Muscle of back (tissue), 11 donors: ENCODE measurements around the gene RFX4. TPM values are rescaled to one million over a fixed set of nuclear protein-coding genes. Genes with fewer than 3 reads are reported as not detected.
"Not testable (repeated sequence)": the region's sequence is repeated elsewhere in the genome, so short reads cannot be mapped to it uniquely, and the experiment has no call there.

Source experiments
- DNase-seq, 3 donors: peaks; one replicate each; pipeline versions ENCODE4 v3.0.0 to v3.0.0-alpha.2; 2013
- polyA plus RNA-seq, 10 donors: library from polyadenylated mRNA; unstranded; fragments of 120-200 nt; gene quantifications; one replicate each; pipeline ENCODE4 v1.2.1, GENCODE V29; 2013; ENCODE audit not compliant: insufficient read length in 10 of 10

Gene RFX4
- polyA plus RNA-seq, 10 donors, result 0.05 to 0.39 (median 0.14) TPM; not detected in 2

DNA sequence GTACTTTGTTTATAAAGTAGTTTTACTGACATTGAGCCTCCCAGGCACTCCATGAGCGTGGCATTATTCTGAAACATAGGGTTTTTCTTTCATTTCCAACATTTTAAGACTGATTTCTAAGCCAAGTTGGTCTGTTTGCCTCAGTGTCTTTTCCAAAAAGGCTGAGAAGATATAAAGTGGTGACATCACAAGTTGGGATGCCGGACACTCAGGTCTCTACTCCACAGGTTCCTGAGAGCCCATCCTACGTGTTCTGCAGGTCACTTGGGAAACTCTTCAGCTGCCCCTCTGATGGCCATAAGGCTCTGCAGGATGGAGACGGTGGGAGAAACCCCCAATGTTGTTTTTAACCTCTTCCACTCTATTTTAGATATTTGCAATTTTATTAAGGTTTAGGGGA lies 6.0 kb downstream of the RFX4 start:
- no peak for DNase-seq

DNA sequence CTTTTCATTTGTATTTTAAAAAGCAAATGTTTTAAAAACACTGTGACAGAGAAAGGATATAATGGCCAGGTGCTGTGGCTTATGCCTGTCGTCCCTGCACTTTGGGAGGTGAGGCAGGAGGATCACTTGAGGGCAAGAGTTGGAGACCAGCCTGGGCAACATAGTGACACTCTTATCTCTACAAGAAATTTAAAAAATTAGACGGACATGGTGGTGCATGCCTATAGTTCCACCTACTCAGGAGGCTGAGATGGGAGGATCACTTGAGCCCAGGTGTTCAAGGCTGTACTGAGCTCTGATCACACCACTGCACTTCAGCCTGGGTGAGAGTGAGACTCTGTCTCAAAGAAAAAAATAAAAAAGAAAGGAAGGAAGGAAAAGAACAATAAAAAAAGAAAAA lies 7.8 kb downstream of the RFX4 start:
- no peak for DNase-seq

DNA sequence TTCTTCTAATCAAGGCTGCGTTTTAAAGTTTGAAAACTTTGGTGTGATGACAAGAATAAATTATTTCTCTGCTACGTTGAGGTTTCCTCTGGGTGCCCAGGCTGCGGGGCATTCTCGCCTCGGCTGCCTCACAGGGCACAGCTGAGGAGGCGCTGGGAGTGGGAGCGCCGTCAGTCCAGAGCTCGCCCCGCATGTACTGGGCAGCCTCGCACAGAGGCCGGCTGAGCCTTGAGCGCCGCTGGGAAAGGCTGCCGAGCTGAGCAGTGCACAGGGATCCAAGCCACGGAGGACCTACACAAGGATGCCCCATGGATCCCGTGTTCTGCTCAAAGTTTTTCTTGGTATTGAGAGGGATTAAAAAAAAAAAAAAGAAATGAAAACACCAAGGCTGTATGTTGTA lies 11.6 kb downstream of the RFX4 start:
- DNase-seq, result no peak

DNA sequence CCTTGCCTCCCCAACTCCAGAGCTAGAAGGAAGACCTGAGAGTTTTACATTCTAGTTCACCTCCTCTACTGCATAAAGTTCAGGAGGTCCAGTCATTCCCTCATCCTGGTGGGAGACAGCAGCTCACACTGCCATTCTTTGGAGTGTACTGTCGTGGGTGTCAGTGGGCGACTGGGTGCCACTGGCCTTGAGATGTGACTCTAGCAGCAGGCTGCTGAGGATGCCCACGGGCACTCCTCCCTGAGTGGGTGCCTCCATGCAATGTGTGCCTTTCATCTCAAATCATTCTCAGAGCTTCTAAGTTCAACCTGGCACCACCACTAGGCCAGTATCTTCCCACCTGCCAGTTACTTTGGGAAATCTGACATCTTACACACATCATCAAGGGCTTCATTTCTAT lies 12.5 kb downstream of the RFX4 start:
- no peak for DNase-seq

DNA sequence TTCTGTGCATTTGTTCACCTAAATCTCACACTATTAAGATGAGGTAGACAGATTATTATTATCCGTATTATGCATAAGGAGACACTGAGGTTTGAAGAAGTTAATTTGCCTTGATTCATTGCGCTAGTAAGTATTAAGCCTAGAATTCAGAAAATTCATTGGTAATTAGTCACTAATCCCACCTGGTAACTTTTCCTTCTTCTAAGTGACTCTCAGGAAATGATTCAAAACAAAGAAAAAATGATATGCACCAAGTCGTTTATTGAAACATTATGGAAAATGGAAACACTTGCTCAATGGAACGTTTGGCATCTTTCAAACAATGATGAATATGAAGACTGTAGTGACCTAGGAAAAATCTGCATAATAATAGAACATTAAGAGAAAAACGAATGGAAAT lies 15.2 kb downstream of the RFX4 start:
- DNase-seq, result no peak

DNA sequence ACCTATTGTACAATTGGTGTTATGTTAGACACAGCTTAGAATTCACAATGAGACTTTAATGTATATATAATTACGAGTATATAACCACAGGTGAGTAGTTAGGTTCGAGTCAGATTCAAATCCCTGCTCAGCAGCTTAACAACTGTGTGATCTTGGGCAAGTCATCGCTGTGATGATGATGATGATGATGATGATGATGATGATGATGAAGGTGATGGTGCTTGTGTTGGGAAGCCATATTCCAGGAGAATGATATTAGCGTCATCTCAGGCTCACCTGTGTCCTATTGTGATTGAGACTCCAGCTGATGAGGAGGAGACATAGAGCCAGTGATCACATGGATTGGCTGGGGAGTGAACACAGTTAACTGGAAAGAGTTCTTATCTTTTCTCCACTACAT lies 16.5 kb downstream of the RFX4 start:
- no peak for DNase-seq

DNA sequence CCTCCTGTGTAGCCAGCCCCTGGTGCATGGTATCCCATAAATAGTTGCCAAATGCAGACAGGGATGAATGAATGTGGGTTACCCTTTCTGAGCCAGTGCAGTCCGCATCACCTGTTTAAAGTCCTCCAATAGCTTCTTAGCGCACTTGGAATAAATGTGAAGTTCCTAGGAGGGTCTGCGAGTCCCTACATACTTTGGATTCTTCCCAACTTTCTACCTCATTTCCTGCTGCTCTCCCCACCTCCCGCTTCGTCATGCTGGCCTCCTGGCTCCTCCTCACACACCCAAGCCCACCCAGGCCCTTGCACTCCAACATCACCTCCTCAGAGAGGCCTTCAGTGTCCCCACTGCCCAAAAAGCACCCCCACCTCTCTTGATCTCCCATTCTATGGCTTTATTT lies 17.7 kb downstream of the RFX4 start:
- no peak for DNase-seq

DNA sequence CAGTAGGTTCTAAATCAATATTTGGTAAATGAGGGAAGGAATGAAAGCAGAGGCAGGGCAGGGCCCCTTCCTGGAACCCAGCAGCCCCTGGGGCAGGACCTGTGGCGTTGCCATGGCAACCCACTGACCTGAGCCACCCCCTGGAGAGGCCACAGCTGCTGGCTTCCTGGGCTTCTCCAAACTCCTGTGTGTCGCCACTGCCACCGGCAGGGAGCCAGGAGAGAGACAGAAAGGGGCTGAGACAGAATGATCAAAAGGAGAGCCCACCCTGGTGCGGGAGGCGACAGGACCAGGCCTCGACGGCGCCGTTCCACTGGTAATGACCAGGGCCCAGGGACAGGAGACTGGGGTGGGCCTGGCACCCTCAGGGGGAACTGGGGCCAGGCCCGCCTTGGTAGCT lies 18.2 kb downstream of the RFX4 start:
- DNase-seq, result no peak

DNA sequence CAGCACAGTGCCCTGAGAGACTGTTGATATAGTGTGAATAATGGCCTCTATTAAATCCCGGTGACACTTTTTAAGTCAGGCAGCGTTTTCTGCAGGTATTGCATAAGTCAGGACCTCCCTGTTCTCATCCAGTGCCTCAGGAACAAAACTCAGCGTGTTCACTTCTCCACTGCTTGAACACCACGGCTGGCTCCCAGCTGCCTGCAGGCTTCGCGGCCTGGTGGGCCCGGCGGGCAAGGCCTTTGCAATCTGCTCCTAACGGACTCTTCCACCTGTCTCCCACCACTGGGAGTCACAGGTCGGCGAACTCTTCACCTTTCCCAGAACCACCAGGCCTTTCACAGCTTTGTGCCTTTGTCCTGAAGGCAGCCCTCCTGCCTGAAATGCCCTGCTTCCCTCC lies 18.7 kb downstream of the RFX4 start:
- DNase-seq, result no peak

DNA sequence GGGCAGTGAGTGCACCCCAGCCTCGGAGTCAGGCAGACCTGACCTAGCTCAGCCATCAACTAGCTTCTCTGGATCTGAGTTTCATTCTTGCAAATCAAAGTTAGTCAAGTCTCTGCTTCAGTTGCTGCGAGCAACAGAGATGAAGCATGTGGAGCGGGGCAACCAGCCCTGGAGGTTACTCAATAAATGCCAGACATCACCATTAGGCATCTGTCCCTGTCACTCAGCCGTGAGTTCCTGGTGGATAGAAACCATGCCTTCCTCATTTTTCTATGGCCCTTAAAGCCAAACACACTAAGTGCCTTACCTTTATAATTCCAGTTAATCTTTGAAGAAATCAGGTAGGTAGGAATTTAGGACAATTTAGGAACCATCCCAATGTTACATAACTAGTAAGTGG lies 19.3 kb downstream of the RFX4 start:
- DNase-seq, result peak in 2 of 3 donors; percentile 17 to 31

DNA sequence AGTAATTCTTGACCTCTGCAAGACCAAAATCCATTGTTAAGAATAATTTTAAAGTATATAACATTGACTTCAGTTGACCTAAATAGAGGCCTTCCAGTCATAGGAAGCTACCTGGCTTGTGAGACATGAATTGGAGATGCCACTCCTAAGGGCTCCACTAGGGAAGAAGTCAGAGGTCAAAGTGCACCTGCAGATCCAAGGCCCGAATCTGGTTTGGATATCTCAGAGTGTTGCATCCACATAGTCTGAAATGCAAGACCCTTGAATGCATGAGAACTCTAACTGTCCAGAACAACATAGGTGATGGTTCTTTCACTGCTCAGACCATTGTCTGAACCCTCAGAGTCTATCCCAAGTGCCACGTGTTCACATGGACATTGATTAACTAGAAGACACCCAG lies 22.4 kb downstream of the RFX4 start:
- no peak for DNase-seq

DNA sequence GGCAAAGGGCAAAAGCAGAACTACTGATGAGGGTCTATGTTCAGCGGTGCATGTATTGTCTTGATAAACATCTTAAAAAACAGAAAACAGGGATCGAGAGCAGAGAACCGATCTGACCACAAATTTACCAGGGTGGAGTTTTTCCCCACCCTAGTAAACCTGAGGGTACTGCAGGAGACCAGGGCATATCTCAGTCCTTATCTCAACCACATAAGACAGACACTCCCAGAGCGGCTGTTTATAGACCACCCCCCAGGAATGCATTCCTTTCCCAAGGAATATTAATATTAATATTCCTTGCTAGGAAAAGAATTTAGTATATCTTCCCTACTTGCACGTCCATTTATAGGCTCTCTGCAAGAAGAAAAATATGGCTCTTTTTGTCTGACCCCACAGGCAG lies 37.8 kb downstream of the RFX4 start:
- not testable (repeated sequence) for DNase-seq

DNA sequence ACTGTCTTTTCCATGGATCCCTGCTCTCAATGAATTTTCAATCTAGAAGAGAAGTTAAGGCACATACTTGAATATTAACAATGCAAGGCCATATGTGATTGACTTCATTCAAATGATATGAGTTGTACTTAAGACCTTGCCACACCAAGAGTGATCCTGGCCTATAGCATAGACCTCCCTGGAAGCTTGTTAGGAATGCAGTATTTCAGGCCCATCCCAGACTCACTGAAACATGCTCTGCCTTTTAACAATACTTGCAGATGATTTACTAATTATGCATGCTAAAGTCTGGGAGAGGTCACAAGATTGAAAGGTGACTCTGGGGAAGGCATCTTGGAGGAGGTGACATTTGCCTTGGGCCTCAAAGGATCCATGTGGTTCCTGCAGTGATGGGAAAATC lies 43.2 kb downstream of the RFX4 start:
- DNase-seq, result no peak

DNA sequence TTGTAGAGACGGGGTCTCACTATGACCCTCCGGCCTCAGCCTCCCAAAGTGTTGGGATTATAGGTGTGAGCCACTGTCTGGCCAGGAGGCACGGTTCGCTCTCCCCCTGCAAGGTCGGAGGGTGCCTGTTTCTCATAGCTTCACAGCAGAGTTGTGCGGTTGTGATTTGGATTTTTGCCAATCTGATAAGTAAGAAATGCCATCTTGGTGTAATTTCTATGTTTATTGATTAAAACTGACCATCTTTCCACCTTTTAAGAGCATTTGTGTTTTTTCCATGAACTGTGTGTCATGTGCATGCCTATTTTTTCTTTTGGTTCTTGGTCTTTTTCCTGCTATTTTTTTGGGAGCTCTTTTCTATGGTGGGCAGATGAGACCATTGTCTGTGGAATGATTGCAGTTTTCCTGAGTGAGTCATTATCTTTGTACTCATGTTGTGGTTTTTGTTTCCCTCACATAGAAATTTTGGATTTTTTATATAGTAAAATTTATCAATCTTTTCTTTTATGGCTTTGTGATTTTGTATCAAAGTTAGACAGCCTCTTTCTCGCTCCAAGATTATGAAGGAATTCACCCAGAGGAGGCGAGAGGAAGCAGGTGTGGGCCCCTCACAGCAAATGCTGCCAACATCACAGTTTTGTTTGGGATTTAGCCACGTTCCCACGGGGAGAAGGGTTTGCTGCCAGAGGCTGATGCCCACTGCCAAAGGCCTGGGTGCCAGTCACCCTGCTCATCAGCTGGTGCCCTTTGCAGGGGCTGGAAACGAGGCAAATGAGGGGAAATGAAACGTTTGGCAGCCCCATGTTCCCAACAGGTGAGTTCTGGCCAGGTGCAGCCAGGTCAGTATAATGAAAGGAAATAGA lies 47.2 kb downstream of the RFX4 start:
- peak in 1 of 3 donors; percentile 10 for DNase-seq

DNA sequence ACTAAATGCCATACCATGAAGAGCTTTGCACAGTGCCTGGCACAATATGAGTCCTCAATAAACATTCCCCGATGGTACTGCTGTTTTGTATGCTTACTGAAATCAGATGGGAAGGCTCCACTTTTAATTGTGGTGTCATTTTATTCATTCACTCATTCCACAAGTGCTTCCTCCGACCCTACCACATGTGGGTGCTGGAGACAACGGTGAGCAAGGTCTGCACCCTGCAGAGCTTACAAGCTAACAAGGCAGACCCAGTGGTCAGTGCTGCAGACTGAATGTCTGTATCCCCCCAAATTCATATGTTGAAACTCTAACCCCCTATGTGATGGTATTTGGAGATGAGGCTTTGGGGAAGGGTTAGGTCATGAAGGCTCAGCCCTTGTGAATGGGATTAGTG lies 48.3 kb downstream of the RFX4 start:
- no peak for DNase-seq

DNA sequence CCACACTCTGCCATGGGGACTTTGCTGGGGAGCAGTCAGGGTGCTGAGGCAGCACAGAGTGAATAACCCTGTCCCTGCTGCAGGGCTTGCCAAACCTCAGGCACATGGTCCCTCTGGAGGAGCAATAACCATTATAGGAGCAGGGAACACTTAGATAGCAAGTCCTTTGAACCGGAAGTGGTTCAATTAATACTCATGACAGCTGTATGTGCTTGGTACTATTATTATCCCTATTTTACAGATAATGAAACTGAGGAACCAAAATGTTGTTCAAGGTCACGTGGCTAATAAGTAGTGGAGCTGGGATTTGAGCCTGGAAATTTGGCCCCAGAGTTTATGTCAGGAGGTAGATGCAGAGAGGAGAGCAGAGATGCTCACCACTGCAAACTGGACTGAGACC lies 49.0 kb downstream of the RFX4 start:
- DNase-seq, result no peak

DNA sequence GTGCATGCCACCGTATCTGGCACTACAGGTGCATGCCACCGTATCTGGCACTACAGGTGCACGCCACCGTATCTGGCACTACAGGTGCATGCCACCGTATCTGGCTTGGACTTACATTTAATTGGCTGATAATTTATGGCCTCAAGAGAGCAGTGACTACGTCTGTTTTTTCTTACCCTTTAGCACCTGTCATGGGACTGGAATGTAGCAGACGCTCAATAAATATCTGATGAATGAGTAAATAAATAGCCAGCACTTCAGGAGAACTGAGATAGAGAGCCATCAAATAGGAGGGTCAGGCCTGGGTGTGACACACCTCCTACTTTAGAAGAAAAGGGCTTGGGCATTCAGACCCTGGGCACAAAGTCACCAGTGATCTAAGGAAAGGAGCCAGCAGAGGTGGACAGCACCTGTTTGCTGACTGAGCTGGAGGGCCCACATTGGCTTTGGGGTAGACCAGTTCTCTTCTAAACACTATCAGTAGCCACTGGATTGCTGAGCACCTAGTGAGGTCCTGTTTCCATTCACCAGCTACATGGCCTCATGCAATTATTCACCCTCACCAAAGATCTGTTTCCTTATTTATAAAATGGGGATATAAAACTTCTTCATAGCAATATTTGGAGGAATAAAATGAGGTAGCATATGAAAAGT lies 50.1 kb downstream of the RFX4 start:
- DNase-seq, result no peak

DNA sequence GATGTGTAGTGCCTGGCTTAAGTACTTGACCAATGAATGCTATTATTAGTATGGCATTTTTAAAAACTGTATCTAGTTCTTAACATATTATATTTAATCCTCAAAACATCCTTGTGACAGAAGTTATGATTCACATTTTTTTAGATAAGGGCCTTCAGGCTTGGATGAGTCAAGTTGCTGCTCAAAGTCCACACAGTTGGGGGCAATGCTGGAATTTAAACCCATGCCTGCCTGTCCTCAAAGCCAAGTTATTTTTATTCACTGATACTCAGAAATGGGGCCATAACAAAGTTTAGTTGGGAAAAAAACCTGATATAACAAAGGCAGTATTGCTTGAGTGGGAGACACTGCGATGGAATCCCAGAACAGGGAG lies 50.6 kb downstream of the RFX4 start:
- DNase-seq, result no peak

DNA sequence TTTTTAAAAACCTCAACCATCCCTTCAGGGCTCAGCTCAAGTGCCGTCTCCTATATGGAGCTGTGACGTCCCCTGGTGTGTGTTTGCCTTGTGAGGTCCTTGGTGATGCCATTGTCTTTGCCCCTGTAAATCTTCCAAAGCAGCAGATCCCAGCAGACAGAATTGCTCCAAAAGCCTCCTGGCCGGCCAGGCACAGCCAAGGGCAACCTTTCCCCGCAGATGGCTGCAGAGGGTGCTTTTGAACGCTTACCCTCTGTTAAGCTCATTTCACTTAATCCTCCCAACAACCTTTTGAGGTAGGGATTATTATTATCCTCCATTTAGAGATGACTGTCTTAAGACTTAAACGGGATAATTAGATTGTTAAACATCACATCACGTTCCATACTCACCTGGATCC lies 51.4 kb downstream of the RFX4 start:
- no peak for DNase-seq

DNA sequence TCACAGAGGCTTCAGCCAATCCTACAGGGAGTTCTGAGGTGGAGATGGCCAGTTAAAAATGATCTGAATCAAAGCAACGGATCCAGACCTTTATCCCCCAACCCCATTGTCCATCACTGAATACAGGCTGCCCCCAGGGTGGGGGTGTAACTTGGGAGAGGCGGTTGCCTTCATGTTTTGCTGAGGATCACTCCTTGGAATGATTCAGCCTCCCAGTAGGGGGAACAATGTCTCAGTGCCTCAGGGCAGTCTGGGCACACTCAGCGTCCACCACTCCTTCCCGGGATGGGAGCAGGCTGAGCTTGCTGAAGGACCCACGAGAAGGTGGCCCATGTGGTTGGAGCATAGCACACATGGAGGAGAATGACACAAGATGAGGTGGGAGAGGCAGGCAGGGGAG lies 60.2 kb downstream of the RFX4 start:
- DNase-seq, result no peak

DNA sequence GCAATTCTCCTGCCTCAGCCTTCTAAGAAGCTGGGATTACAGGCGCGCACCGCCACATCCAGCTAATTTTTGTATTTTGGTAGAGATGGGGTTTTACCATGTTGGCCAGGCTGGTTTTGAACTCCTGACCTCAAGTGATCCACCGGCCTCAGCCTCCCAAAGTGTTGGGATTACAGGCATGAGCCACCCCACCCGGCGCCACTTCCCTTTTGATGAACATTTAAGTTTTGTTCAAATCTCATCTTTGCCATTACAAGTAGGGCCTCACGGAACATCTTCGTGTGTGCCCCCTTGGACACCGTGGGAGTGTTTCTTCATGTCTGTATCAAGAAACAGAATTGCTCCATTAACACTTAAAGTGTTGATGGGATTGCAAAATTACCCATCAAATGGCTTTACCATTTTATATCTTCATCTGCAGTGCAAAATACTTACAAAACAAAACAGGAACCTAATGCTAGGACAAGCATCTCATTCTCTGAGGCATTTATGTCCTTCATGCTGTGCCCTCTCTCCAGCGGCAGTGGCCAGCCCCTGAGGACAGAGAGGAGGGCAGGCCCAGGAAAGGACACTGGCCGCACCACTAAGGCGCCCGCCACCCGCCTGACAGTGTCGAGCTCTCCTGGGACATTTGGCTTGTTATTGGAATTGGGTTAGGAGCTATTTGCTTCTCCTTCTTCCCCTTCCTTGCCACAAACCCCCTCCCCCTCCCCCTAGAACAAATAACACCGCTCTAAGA lies 61.7 kb downstream of the RFX4 start:
- DNase-seq, result no peak

DNA sequence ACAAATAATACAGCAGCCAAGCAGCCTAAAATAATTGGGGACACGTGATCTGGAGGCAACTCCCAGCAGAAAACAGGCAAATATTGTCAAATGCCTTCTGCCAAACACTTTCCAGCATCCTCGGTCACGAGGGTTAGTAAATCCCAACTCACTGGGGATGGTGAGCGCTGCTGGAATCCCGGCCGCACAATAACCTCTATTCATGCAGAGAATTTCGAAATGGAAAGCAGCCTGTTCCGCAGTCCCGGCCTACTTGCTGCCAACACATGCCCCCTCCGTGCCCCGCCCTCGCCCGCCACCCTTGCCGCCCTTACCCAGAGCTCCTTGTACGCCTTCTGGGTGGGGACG lies 62.2 kb downstream of the RFX4 start:
- DNase-seq, result peak; percentile 35 to 69 (median 36)
